ENCODE results near the gene SCRN1. TPM values are rescaled to one million over a fixed set of nuclear protein-coding genes. Genes with fewer than 3 reads are reported as not detected.

The SCRN1 gene
- total RNA-seq, 4 donors from 2014 or later: 14.4 to 66.5 (median 44.1) TPM

Small RNA genes within 50 kb of the gene (small RNA-seq; reads per million reads assigned to genes)
- not detected for gene RF01210

Other genes starting within 250 kb of the SCRN1 start
- 1 to 10 TPM in 2 of 4 donors, under 1 TPM in 2; 0.35 to 5.4 (median 2.4) TPM for gene WIPF3, start 183.3 kb downstream of the SCRN1 start, total RNA-seq
- 10 to 100 TPM in 2 of 4 donors, 1 to 10 TPM in 2; 4.9 to 86.5 (median 11.5) TPM for gene FKBP14, start 36.9 kb upstream of the SCRN1 start, total RNA-seq
- gene PLEKHA8, start 38.6 kb upstream of the SCRN1 start, total RNA-seq: 10 to 100 TPM in 2 of 4 donors, 1 to 10 TPM in 2; 6.1 to 24.4 (median 11.5) TPM
- gene MTURN, start 145.2 kb upstream of the SCRN1 start, total RNA-seq: 10 to 100 TPM; 45.1 to 75.9 (median 53.1) TPM

All from uterus (tissue), 4 donors.